NCI-H2081 treated with DMSO at 0.1 percent for 48 hours (cell line): Measurements from ENCODE around the gene PPFIBP2.
"Not testable (repeated sequence)": the region's sequence is repeated elsewhere in the genome, so short reads cannot be mapped to it uniquely, and the experiment has no call there.

ENCODE experiments used
- DNase-seq: peaks from one replicate; lab custom pipeline; 2025; lab: John Stamatoyannopoulos, UW

The PPFIBP2 gene

DNA sequence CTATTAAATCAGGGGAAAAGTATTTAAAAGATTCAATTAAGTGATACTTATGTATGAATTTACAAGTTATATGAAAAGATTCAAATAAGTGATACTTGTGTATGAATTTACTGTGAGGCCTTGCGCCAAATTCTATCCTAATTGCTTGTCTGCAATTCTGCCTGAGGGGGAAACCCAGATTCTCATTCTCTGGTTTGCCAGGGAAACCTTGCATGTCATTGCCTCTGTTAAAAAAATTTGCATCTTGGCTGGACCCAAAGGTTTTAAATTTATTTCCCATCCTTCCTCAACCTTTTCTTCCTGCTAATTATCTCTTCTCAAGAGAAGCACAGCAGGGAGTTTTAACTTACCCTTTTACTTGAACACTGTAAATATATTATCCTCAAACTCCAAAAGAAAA, 14.7 kb upstream of the PPFIBP2 start:
- no peak for DNase-seq

DNA sequence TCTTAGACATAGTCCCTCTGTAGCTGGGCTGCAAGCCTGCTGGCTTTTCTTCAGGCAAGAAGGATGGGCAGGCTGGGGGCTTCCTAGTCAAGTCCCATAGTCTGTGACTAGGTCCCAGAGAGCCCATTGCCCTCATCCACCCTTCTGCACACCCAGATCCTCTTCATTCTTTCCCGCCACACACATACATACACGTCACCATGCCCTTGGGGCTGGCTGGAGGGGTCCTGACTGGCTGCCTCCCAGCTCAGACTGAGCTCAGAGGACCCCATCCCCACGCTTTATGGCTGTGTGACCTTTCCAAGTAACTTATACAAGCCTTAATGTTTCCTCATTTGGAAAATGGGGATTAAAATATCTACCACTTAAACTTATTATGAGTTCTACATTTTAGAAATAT, 13.5 kb upstream of the PPFIBP2 start:
- no peak for DNase-seq

DNA sequence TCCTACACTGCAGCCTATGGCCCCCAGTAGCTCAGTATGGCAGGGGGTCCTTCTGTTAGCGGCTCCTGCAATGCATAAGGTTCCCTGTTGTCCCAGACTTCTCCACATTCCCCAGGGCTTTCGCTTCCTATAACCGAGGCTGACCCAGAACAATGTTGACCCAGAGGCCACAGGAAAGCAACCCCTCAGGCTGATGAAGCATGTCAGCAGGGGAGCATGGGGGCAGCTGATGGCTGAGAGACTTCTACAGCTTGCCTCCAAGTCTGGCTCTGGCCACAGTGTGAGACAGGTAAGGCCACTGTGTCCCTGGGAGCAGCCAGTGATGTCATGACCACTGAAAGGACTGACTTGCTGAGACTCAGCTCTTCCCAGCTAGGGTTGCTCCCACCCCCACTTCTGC, 12.5 kb upstream of the PPFIBP2 start:
- no peak for DNase-seq

DNA sequence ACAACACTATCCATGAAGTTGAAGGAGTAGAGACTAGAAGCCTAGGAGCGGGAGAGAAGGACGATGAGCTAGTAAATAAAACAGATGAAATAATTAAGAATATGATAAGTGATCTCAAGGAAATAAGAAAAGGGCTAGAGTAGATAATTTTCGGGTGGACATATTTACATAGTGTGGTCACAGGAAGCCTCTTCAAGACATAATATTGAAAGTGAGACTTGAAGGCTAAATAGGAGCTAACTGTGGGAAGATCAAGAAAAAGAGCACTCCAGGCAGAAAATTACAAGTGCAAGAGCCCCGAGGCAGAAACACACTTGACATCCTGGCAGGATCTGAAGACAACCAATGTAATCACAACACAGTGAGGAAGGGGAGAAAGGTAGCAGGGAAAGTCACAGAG, 11.9 kb upstream of the PPFIBP2 start:
- DNase-seq, result no peak

DNA sequence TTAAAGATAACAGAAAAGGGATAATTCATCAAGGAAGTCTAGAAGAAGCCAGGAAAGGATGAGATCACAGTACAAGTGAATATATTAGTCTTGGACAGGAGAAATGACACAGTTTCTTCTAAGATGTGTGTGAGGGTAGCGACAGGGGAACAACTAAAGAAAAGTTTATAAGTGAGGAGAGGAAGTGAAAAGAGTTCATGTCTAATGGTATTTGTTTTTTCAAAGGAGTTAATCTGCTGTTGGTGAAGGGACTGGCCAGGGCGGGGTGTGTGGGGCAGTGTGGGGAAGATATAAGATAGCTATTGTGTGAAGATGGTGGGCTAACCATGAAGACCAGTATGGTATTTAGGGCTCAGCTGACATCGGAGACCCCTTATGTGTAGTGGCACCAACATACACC, 7.6 kb upstream of the PPFIBP2 start:
- DNase-seq, result no peak

DNA sequence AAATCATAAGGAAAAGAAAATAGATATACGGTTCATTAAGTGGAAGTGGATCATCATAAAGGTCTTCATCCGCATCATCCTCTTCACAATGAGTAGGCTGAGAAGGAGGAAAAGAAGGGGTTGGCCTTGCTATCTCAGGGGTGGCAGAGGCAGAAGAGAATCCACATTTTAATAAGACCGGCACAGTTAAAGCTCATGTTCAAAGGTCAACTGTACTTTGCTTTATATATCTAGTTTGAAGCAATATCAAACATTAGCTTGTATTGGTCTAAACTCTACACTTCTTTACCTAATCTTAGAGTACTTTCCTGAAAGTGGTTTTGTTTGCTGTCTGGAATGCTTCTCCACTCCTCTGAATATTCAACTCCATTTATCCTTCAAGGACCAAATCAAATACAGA, 5.7 kb upstream of the PPFIBP2 start:
- DNase-seq, result no peak

DNA sequence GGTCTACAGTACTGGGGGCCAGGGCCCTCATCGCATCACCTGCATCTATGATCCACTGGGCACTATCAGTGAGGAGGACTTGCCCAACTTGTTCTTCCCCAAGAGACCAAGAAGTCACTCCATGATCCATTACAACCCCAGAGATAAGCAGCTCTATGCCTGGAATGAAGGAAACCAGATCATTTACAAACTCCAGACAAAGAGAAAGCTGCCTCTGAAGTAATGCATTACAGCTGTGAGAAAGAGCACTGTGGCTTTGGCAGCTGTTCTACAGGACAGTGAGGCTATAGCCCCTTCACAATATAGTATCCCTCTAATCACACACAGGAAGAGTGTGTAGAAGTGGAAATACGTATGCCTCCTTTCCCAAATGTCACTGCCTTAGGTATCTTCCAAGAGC, 3.8 kb upstream of the PPFIBP2 start:
- DNase-seq, result no peak

DNA sequence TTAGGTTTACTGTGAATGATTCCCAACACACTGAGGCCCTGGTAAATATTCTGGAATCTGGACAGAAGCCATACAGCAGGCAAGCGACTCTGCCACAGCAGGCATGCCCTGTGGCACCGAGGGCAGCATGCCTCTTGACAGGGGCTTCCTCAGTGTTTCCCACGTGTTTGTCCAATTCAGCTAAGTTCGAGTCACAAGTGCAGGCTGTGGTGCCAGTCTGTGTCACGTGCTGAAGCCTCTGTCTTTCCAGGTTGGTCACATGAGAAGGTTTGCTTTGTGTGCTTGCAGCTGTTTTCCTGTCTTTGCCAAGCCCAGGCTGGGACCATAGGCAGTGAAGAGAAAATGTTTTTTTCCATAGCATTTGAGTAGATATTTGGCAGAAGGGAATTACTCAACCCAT, 2.4 kb upstream of the PPFIBP2 start:
- no peak for DNase-seq

DNA sequence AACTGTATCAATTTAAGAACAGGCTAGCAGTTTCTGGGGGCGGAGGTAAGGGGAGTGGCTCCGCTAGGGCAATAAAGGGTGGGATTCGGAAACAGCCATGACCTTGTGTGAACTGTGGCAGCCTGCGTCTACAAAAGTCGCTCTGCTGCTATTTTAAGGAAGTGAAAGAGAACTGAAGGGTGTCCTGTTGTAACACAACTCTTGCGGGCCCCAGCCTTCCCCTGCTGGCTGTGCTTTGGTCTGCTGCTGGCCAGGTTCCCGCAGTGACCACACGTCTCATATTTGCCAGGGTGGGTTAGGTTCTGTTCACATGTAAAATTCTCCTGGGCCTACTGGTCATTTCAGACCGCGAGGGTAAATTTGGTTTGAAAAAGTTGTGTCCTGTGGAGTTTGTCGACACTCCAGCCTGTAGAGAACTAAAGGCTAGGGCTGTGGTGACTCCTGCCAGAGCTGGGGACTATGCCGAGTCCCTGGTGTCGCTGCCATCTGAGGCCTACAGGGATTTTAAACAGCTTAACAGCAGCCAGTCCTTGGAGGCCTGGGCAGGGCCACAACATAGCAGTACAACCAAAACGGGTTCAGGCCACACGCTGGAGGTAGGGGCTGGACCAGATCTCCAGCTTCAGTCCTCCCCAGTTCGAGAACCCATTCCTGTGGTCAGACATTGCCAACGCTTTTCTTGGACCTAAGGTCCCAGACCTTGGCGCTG, 1.1 kb upstream of the PPFIBP2 start:
- DNase-seq, result no peak

DNA sequence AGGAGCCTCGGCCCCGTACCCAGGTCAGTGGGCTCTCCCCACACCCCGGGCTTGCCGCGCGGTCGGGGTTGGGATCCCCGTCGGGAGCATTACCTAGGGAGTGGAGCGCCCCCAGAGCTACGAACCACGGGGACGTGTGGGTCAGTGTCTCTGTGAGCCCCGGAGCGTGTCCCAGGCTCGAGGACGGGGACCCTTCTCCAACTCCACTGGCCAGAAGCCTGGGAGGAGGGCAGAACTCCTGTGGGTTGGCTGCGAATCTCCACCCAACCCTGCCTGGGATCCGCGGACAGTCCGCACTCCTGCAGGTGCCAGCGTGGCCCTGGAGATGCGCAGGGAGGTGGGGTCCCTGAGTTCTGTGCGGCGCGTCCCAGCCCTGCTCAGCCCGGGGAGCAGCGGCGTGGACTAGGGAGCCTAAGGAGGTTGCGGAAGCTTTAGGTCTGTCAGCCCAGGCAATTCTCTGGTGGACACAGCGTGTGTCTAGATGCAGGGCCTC, 346 bp downstream of the PPFIBP2 start:
- no peak for DNase-seq

DNA sequence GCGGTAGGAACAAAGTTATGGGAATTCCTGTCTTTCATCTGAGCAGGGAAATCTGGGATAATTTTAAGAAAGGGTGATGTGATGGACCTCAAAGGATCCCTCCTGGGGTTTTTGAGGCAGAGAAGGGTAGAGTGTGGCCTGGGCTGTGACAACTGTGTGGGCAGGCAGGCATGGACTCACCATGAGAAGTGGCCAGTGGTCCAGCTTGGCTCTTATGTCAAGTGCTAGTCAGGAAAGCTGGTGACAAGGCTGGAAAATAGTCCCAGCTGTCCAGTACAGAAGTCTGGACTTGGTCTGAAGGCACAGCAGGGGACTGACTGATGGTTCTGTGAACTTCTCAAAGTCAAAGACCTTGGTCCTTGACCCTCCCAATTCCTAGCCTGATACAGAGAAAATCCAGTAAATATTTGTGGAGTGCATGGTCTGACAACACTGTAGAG, 1.7 kb downstream of the PPFIBP2 start:
- DNase-seq, result no peak

DNA sequence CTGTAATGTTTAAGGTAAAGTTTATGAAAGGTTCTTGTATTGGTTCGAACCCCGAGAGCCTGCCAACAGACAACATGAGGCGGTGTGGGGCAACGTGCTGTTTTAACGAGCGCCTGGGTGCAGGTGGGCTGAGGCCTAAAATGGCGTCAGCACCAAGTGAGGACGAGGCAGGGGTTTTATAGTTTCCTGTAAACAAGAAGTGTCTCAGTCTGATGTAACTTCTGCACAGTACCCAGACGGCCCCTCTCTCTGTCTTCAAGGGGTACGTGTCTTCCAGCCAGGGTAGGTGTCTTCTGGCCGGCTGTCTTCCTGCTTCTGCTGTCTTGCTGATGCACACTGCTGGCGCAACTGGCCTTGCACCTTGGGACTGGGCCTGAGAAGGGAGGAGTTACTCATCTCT, 2.7 kb downstream of the PPFIBP2 start:
- DNase-seq, result no peak

DNA sequence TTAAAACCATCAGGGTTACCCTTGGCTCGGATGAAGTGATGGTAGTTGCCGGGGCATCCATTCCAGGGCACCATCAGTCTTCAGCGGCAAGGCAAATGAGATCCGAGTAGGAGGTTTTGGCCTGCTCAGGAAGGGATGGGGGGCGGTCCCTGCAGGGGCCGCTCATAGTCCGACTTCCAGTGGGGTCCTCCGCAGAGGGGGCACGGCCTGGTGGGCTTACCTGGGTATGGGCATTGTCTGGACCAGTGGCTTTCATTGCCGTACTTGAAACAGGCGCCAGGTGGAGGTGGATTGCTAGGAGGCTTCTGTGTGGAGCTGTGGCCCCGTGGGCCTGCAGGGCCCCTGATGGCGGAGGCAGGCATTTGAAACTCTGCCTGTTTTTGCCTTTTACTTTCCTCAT, 3.9 kb downstream of the PPFIBP2 start:
- DNase-seq, result not testable (repeated sequence)

DNA sequence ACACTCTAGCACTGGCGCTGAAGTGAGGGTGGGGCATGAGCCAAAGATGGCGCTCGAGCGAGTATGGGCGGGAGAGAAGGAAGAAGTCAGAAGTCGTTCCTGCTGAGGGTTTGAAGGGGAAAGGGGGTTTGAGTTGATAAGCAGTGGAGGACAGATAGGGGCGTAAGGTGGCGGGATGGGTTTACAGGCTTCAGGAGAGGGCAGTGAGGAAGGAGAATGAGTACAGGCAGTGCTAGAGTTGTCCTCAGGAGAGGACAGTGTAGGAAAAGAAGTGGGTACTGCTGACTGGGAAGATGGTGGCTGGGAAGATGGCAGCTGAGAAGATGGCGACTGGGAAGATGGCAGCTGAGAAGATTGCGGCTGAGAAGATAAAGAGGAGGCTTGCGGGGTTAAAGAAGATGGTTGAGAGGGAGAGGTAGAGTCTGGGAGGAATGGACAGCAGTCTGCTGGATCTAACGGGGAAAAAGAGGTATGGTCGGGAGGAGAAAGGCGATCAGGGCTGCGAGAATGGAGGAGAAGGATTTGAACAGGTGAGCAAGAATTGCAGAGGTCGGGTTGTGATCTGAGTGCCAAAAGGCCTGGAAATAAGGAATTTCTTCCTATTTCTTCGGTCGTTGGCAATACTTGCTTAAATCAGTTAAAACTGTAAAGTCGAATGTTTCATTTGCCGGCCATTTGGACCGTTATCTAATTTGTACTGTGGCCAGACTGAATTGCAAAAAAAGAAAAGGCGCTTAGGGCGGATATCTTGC, 5.2 kb downstream of the PPFIBP2 start:
- DNase-seq, result no peak

DNA sequence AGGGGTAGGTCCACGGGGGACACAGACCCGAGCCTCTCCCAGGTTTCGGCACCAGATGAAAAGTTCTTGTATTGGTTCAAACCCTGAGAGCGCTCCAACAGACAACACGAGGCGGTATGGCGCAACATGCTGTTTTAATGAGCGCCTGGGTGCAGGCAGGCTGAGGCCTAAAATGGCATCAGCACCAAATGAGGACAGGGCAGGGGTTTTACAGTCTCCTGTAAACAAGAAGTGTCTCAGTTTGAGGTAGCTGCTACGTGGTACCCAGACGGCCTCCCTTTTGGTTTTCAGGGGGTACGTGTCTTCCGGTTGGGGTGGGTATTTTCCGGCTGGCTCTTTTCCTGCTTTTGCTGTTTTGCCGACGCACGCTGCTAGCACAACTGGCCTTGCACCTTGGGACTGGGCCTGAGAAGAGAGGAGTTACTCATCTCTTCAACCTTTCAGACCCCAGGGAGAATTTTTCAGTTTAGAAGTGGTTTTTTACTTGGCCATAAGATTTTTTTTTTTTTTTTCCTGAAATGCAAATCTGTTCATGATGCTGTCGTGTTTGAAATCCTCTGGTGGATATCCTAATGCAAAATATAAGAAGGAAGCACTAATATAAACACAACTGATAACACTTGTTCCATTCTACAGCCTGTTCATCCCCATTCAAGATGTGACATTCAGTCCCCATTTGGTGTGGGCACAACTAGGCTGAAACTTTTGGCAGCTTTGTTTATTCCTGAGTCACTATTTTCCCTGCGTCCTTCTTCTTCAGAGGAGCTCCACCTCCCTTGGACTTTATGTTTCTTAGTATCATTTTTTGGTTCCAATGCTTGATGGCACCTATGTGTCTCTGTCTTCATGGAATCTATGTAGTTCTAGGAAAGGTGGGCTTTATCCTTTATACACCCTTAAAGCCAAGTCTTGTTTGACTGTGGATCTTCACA, 6.5 kb downstream of the PPFIBP2 start:
- no peak for DNase-seq

DNA sequence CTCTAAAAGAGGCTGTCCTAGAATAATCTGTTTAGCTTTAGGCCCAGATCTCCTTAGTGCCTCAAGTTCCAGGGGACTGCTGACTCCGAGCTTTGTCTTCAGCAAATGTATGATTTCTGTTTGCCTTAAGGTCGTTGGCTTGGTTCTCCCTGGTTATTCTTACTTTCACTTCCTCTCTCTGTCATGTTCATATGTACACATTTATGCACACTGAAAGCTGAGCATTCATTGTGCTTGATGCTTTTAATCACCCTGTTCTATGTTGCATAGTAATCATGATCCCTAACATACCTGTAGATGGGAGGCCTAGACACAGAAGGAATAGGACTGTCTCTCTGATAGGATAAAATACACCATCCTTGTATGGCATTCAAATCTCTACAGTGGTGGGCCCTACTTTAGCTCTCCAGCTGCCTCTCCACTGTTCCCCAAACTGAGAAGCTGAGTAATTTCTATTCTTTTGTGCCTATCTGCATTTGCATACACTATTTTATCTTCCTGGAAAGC, 7.2 kb downstream of the PPFIBP2 start:
- DNase-seq, result no peak

DNA sequence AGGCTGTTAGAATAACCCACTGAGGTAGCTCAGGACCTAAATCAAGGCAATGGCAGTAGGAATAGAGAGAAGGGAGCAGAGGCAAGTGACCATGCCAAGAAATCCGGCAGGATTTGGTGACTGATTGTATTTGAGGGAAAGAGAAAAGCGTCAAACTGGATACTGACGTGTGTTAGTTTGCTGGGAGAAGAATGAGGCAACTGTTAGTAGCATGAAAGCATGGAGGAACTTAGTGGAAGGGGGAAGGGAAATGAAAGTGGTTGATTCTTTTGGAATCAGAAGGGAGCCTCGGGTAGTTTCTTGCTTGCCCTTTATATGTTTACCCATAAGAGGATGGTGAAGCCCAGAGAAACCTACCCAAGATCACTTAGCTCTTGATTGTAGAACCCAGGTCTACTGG, 8.3 kb downstream of the PPFIBP2 start:
- DNase-seq, result no peak

DNA sequence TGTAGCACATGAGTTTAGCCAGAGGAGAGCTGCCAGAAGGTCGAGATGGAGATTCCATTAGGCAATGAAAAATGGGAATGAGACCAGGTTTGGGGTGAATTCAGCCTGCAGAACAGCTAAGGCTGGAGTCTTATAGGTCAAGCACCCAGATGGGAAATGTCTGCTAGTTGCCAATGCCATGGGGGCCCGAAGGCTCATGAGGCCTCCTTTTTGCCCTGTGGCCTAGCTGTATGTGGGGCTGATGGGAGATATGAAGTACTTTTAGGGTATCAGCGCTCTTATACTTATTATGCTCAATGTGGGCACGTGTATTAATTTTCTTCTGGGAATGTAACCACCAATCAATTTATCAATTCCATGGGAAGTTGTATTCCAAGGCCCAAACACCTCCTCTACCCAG, 8.7 kb downstream of the PPFIBP2 start:
- no peak for DNase-seq

DNA sequence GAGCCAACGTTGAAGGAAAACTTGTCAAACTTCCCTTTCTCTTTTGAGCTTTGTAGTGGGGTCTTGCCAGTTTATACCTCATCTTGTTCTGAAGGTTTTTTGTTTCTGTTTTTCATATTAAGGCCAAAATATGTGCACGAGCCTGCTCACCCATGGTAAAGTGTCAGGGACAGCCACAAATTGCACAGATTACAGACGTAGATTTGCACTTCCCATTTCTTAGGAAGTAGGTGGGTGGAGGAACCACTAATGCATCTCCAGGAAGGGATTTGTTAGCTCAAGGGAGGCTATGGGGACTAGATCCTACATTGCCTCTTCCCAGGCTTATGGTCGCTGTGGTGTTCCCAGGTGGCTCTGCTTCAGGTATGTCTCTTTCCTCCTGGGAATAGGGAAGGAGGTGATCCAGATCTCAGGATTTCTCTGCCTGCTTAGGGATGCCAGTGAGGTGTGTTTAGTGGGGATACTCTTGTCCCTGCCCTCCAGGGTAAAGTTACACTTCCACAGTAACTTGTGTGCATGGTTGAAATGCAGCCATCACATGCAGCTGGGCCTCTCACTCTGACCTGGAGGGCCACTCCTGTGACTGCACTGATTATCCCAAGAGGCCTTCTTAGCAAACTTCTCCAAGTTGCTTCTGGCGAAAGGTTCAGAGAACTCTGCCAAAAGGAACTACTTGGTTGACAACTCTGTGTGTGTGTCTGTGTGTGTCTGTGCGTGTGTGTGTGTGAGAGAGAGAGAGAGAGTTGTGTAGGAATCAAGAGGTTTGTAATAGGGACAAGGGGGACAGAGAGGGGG, 9.8 kb downstream of the PPFIBP2 start:
- no peak for DNase-seq

DNA sequence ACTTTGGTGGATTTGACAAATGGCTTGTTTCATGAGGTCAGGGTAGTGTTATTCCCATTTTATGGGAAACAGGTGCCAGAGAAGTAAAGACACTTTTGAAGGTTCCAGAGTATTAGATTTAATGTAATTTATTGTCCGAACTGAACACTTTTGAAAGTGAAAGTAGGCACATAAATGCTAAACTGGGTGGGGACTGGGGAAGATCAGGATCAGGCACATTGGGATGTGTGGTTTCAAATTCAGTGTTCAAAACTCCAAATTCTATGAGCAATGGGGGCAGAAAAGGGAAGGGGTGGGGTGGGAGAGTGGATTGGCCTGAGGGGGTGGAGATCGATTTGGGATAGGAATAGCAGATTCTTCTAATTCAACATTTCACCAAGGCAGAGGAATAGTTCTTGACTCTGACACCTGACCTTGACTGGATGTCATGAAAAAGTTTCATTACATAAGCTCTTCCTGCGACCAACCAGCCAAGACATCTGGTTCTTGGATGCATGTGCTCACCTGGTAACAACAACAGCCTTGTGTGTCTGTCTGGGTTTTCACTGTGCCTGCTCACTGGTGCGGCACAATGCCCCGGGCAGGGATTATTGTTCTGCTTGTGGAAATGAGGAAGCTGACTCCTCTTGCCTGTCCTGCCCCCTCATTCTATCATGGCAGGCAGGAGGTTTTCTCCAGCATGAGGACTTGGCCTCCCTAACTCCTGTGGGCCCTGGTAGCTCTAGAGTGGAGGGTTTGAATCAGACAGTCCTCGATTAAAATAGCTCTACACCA, 10.8 kb downstream of the PPFIBP2 start:
- no peak for DNase-seq

DNA sequence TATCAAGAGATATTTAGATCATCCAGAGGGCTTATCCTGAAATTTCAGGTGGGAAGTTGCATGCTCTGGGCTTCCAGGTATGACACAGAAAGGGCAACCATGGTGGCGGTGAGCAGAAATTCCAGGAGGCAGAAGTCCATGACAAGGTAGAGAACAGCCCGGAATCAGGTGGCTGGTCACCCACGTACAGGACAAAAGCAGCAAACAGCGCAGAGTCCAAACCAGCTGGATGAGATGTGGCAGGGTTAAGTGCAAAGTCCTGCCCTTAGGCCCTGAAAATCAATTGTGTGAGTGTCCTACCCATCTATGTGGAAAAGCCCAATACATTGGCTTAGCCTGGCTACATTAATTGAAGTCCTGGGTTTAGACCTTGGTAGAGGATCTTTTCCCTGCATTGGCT, 11.6 kb downstream of the PPFIBP2 start:
- DNase-seq, result no peak
